GM04503 (cell line): ENCODE data around the gene CROT.

Source experiments
- DNase-seq: peaks from one replicate; pipeline ENCODE4 v3.0.0-alpha.2; 2012; ENCODE audit warnings: low read depth

CROT gene

DNA sequence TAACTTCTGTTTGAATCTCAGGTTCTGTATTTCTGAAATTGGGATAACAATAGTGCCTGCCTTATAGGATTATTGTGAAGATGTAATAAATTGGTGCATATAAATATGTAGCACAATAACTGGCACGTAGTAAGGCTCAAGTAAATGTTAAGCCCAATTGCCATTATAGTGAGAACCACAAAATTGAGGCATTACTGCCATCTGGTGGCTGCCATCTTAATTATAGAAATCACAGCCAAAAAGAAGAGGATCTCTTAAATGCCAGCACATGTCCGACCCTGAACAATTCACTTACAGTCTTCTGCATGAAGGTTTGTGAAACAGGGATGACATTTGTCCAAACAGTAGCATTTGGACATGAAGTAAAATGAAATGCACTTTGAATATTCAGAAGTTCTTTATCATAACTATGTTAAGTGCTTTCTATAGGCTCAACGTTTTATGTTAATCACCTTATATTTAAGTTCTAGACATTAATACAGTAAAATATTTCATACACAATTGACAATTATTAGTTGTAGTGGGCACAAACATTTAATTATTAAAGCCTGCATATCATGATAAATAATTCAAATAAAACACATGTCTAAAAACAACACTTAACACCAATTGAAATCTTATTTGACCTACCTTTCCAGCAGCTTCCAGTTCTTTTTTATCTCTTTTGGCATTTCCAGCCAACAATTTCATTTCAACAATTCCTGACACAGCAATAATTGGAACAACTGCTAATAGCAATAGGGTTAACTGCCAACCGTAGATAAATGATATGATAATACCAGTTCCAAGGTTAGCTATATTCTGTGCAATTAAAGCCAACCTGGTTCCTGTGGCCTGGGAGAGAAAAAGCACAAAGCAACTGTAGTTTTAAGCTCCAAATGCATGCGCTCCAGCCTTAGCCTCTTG is 71.5 kb downstream of the CROT start:
- no peak for DNase-seq

GRCh38 chr7:87420173-87420572 is 74.7 kb downstream of the CROT start:
- no peak for DNase-seq

- no peak for DNase-seq
These were observed 78.6 kb downstream of the CROT start for GRCh38 chr7:87424075-87424474.

GRCh38 chr7:87426160-87426559 is 80.7 kb downstream of the CROT start:
- DNase-seq, result no peak

DNA sequence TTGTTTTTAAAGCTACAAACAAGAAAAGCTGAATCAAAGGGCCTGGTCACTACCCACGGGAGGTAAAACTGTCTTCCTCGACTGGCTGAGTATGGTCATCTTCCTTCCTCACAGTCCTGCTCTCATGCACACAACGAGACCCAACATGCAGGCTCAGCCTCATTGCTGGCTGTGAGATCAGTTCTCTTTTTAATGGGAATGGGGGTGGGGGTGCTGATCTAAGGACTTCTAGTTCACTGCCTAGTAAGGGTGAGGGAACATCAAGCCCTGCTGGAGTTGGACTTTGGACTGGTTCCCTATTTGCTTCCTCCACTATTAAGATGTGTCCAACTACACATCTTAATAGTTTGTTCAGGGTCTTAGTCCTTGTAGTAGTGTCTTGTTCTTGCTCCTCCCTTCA is 81.8 kb downstream of the CROT start:
- DNase-seq, result no peak

- DNase-seq, result no peak
These were observed 87.1 kb downstream of the CROT start for GRCh38 chr7:87432536-87432935.

GRCh38 chr7:87435546-87435945 is 90.1 kb downstream of the CROT start:
- no peak for DNase-seq

GRCh38 chr7:87445897-87446296 is 100.4 kb downstream of the CROT start:
- DNase-seq, result no peak

- DNase-seq, result no peak
These were observed 101.7 kb downstream of the CROT start for GRCh38 chr7:87447116-87447635.

- DNase-seq, result no peak
These were observed 102.9 kb downstream of the CROT start for GRCh38 chr7:87448388-87448787.
